K562 (cell line): ENCODE results near the gene DHX57. TPM values are rescaled to one million over a fixed set of nuclear protein-coding genes. Genes with fewer than 3 reads are reported as not detected.

Source experiments
- CBFA2T2 ChIP-seq: fragments of 450-650 bp; conservative IDR thresholded peaks from 2 replicates; pipeline ENCODE4 v1.6.1; 2017; ENCODE audit warnings: mild to moderate bottlenecking
- CHD2 ChIP-seq: IDR thresholded peaks from 2 replicates; pipeline ENCODE4 v1.6.1; 2011; ENCODE audit warnings: low read depth, low read length
- E2F3 ChIP-seq: fragments of 250-450 bp; sonication (Bioruptor Pico); IDR thresholded peaks from 2 replicates; pipeline ENCODE4 v1.4.0; 2020; ENCODE audit warnings: mild to moderate bottlenecking
- ETV5 ChIP-seq: sonication (generic); formaldehyde crosslinking; IDR thresholded peaks from 2 replicates; pipeline ENCODE4 v1.4.0; 2020; ENCODE audit warnings: low read depth, mild to moderate bottlenecking, missing genetic modification reagents
- HNRNPK ChIP-seq: fragments of 200-400 bp; formaldehyde crosslinking; IDR thresholded peaks from one replicate; pipeline ENCODE4 v1.6.1; 2018; ENCODE audit warnings: mild to moderate bottlenecking, low read depth, low read length; ENCODE audit not compliant: poor library complexity, severe bottlenecking
- ILF3 ChIP-seq: fragments of 450-650 bp; IDR thresholded peaks from 2 replicates; pipeline ENCODE4 v1.6.1; 2018; ENCODE audit warnings: antibody characterized with exemption, mild to moderate bottlenecking, moderate library complexity, borderline replicate concordance
- MBD2 ChIP-seq: sonication (generic); IDR thresholded peaks from 2 replicates; pipeline ENCODE4 v1.6.1; 2016; ENCODE audit warnings: low read depth, borderline replicate concordance
- NELFE ChIP-seq: IDR thresholded peaks from 2 replicates; pipeline ENCODE4 v1.6.1; 2011; ENCODE audit warnings: mild to moderate bottlenecking; ENCODE audit not compliant: insufficient read depth, insufficient read length
- NFE2L1 ChIP-seq: fragments of 450-650 bp; IDR thresholded peaks from 2 replicates; pipeline ENCODE4 v1.6.1; 2016; ENCODE audit warnings: missing genetic modification characterization, low read depth, mild to moderate bottlenecking, missing compliant biosample characterization, moderate library complexity, borderline replicate concordance
- OTX1 ChIP-seq: fragments of 450-650 bp; formaldehyde crosslinking; IDR thresholded peaks from 2 replicates; pipeline ENCODE4 v1.4.0; 2022; ENCODE audit warnings: mild to moderate bottlenecking
- RBM39 ChIP-seq: fragments of 200-400 bp; formaldehyde crosslinking; optimal IDR thresholded peaks from 2 replicates; pipeline ENCODE3; 2018; ENCODE audit warnings: low read depth, low read length
- SRSF3 ChIP-seq: fragments of 200-400 bp; formaldehyde crosslinking; IDR thresholded peaks from 2 replicates; pipeline ENCODE4 v1.6.1; 2016; ENCODE audit warnings: mild to moderate bottlenecking, low read length, moderate library complexity; ENCODE audit not compliant: insufficient read depth
- ZBTB8A ChIP-seq: fragments of 450-650 bp; IDR thresholded peaks from 2 replicates; pipeline ENCODE4 v1.6.1; 2018; ENCODE audit warnings: mild to moderate bottlenecking, moderate library complexity; ENCODE audit not compliant: partially characterized antibody
- ZNF764 ChIP-seq: fragments of 250-450 bp; sonication (Bioruptor Pico); IDR thresholded peaks from 2 replicates; pipeline ENCODE4 v1.4.0; 2020; ENCODE audit warnings: low read depth, mild to moderate bottlenecking, moderate library complexity
- polyA plus RNA-seq, 8 experiments: library from polyadenylated mRNA; depleted of rRNA in 4 of 8; stranded (reverse) in 5 of 8; unstranded in 3 of 8; fragments of >200 nt; fragmentation: Nextera tagmentation in 2 of 8; fragmentation: Illumina TruSeq in 1 of 8; extraction: Ambion mirVana in 2 of 8; extraction: Trizol in 1 of 8; gene quantifications; 2 replicates each; pipeline versions ENCODE4 v1.2.1 to v1.2.3, GENCODE V29; 2011 to 2014; ENCODE audit warnings: inconsistent platforms in 1 of 8, missing spikeins in 1 of 8
- total RNA-seq, 7 experiments: library from RNA; depleted of rRNA in 6 of 7; stranded (reverse); fragments of >200 nt in 6 of 7; fragmentation: Illumina TruSeq in 2 of 7; extraction: Trizol in 2 of 7; gene quantifications; 2 replicates each; pipeline versions ENCODE4 v1.2.1 to v1.2.3, GENCODE V29; 2011 to 2021; ENCODE audit warnings: low replicate concordance in 1 of 7
- TF ChIP-seq, protein P1 (sequence below): sonication (generic); formaldehyde crosslinking; IDR thresholded peaks from 2 replicates; pipeline ENCODE4 v1.8.0; 2022; ENCODE audit warnings: missing genetic modification reagents, mild to moderate bottlenecking, borderline replicate concordance
- TF ChIP-seq, protein P2 (sequence below): fragments of 250-450 bp; sonication (Bioruptor Pico); IDR thresholded peaks from 2 replicates; pipeline ENCODE4 v1.5.0; 2022; ENCODE audit warnings: mild to moderate bottlenecking
- TF ChIP-seq, protein P3 (sequence below): sonication (generic); formaldehyde crosslinking; IDR thresholded peaks from 2 replicates; pipeline ENCODE4 v1.8.0; 2023; ENCODE audit warnings: mild to moderate bottlenecking, missing genetic modification reagents
- TF ChIP-seq, protein P4 (sequence below): fragments of 450-650 bp; IDR thresholded peaks from 2 replicates; pipeline ENCODE4 v1.6.1; 2017; ENCODE audit warnings: mild to moderate bottlenecking, moderate library complexity
- TF ChIP-seq, protein P5 (sequence below), 2 experiments: fragments of 250-450 bp in 1 of 2; fragments of 450-650 bp in 1 of 2; sonication (Bioruptor Pico) in 1 of 2; IDR thresholded peaks; 2 replicates each; pipeline versions ENCODE4 v1.6.1 to v1.8.0; 2016 to 2021; ENCODE audit warnings: mild to moderate bottlenecking in 2 of 2, moderate library complexity in 2 of 2, missing compliant biosample characterization in 1 of 2, missing genetic modification characterization in 1 of 2

The DHX57 gene
- total and polyA plus RNA-seq, 9 of the 15 experiments (the other 6 are each of a cell fraction or from before 2014, with no cell fraction given), result 7.4 to 23.6 (median 17.9) TPM

DNA sequence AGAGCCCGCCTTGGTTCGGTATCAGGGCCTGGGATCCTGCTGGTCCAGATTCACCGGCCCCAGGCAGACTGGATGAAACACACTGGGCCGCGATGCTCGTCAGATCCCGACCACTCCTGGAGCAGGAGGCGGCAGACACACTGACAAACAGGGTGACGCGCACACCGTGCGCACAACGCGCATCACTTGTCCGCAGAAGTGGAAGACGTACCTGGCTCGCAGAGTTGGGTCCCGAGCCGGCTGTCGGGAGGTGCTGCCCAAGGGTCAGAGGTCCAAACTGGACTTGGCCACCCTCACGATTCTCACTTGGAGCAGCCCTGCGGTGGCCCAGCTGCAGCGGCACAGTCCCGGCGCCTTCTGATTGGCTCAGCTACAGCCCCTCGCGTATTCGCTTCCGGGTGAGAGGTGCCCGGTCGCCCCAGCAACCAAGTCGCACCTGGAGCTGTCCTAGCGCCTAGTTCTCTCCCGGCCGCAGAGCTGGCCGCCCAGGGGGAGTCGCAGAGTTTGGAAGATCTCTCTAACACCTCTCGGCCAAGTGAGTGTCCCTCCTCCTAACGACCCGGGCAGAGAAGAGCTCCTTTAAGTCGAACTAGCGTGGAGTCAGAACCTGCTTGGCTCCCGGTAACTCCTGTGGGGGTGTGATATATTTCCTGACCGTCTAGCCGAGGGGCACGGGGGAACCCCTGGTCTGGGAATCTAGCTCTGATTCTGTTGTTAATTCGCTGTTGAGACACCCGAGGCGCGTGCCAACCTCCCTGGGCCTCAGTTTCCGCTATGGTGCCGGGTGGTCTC, at the start of gene DHX57, which contains the start of gene MORN2 (continued):
- TF ChIP-seq RBM39 (no peak), NELFE (no peak), CBFA2T2 (no peak), CHD2 (0 out of 2 replicates have a peak, but pooled peaks have one; percentile 52), NFE2L1 (tag) (no peak), ILF3 (no peak), OTX1 (CRISPR knock-in tag) (no peak), HNRNPK (no peak), E2F3 (CRISPR knock-in tag) (peak; percentile 21; the same call in 1 of the 2 replicates), ZBTB8A (no peak), SRSF3 (no peak), ETV5 (no peak), MBD2 (peak; percentile 67; the same call in 1 of the 2 replicates), ZNF764 (CRISPR knock-in tag) (no peak)
- TF ChIP-seq, protein P1, sequence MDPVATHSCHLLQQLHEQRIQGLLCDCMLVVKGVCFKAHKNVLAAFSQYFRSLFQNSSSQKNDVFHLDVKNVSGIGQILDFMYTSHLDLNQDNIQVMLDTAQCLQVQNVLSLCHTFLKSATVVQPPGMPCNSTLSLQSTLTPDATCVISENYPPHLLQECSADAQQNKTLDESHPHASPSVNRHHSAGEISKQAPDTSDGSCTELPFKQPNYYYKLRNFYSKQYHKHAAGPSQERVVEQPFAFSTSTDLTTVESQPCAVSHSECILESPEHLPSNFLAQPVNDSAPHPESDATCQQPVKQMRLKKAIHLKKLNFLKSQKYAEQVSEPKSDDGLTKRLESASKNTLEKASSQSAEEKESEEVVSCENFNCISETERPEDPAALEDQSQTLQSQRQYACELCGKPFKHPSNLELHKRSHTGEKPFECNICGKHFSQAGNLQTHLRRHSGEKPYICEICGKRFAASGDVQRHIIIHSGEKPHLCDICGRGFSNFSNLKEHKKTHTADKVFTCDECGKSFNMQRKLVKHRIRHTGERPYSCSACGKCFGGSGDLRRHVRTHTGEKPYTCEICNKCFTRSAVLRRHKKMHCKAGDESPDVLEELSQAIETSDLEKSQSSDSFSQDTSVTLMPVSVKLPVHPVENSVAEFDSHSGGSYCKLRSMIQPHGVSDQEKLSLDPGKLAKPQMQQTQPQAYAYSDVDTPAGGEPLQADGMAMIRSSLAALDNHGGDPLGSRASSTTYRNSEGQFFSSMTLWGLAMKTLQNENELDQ (CRISPR knock-in tag), result no peak
- TF ChIP-seq, protein P2, sequence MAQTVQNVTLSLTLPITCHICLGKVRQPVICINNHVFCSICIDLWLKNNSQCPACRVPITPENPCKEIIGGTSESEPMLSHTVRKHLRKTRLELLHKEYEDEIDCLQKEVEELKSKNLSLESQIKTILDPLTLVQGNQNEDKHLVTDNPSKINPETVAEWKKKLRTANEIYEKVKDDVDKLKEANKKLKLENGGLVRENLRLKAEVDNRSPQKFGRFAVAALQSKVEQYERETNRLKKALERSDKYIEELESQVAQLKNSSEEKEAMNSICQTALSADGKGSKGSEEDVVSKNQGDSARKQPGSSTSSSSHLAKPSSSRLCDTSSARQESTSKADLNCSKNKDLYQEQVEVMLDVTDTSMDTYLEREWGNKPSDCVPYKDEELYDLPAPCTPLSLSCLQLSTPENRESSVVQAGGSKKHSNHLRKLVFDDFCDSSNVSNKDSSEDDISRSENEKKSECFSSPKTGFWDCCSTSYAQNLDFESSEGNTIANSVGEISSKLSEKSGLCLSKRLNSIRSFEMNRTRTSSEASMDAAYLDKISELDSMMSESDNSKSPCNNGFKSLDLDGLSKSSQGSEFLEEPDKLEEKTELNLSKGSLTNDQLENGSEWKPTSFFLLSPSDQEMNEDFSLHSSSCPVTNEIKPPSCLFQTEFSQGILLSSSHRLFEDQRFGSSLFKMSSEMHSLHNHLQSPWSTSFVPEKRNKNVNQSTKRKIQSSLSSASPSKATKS (CRISPR knock-in tag), result no peak
- TF ChIP-seq, protein P3, sequence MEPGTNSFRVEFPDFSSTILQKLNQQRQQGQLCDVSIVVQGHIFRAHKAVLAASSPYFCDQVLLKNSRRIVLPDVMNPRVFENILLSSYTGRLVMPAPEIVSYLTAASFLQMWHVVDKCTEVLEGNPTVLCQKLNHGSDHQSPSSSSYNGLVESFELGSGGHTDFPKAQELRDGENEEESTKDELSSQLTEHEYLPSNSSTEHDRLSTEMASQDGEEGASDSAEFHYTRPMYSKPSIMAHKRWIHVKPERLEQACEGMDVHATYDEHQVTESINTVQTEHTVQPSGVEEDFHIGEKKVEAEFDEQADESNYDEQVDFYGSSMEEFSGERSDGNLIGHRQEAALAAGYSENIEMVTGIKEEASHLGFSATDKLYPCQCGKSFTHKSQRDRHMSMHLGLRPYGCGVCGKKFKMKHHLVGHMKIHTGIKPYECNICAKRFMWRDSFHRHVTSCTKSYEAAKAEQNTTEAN (CRISPR knock-in tag), result no peak
- TF ChIP-seq, protein P4, sequence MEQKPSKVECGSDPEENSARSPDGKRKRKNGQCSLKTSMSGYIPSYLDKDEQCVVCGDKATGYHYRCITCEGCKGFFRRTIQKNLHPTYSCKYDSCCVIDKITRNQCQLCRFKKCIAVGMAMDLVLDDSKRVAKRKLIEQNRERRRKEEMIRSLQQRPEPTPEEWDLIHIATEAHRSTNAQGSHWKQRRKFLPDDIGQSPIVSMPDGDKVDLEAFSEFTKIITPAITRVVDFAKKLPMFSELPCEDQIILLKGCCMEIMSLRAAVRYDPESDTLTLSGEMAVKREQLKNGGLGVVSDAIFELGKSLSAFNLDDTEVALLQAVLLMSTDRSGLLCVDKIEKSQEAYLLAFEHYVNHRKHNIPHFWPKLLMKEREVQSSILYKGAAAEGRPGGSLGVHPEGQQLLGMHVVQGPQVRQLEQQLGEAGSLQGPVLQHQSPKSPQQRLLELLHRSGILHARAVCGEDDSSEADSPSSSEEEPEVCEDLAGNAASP, result no peak
- TF ChIP-seq, protein P5, sequence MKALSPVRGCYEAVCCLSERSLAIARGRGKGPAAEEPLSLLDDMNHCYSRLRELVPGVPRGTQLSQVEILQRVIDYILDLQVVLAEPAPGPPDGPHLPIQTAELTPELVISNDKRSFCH (CRISPR knock-in tag; IDR thresholded peaks at IDR 0.05), result no peak
- TF ChIP-seq, protein P5 (tag; IDR thresholded peaks at IDR 0.05), result no peak
